ENCODE results near the gene MAP3K4. TPM values are rescaled to one million over a fixed set of nuclear protein-coding genes. Genes with fewer than 3 reads are reported as not detected.

Gene MAP3K4
- total and polyA plus RNA-seq, 2 of the 8 experiments (the other 6 are each of a cell fraction or from before 2014, with no cell fraction given) = 16.6 to 51.6 TPM

GRCh38 chr6:161111261-161111660, 119.7 kb downstream of the MAP3K4 start:
- Histone ChIP-seq H4K91ac (replicated peaks; ENCODE audit: insufficient read length, low read length) (no peak overlapping the region), H3K4ac (replicated peaks; ENCODE audit: insufficient read length, low read depth, low read length) (no peak overlapping the region), H3K23me2 (ENCODE audit: low read depth, low read length) (no peaks in the 10 kb centered on the region), H2BK12ac (ENCODE audit: low read depth, low read length) (no peak overlapping the region), H3K9ac (replicated peaks in 1 of 4; ENCODE audit: extremely low read depth in 1 of 4, low read depth in 3 of 4, low read length in 3 of 4) (no peak overlapping the region), H3K14ac (ENCODE audit: insufficient read length) (no peak overlapping the region), H2AK5ac (ENCODE audit: low read depth, low read length) (no peak overlapping the region), H3K9me3 (ENCODE audit: insufficient read depth in 2 of 2, low read depth in 1 of 2, low read length in 1 of 2) (no peaks in the 10 kb centered on the region), H3K4me2 (ENCODE audit: insufficient read depth in 1 of 2, low read depth in 2 of 2, low read length in 2 of 2) (no peak overlapping the region), H3K36me3 (ENCODE audit: control insufficient read depth in 2 of 4, insufficient read depth in 4 of 4, low read length in 3 of 4) (peaks cover 22 to 80% (median 59%) of the 10 kb centered on the region in 4 experiments), H3K27me3 (replicated peaks in 1 of 4; ENCODE audit: control insufficient read depth in 3 of 4, extremely low read depth in 1 of 4, insufficient read depth in 3 of 4, low read length in 3 of 4) (no peaks in the 10 kb centered on the region), H3K23ac (ENCODE audit: insufficient read length) (no peak overlapping the region), H2BK120ac (replicated peaks; ENCODE audit: low read depth, low read length) (no peak overlapping the region), H3K4me3 (ENCODE audit: extremely low read depth in 1 of 4, insufficient read depth in 2 of 4, low read depth in 3 of 4, low read length in 4 of 4) (no peak overlapping the region), H2BK20ac (ENCODE audit: low read length) (no peak overlapping the region), H3K18ac (ENCODE audit: extremely low read depth, low read length) (no peak overlapping the region), H4K5ac (ENCODE audit: insufficient read length, low read depth, low read length) (no peak overlapping the region), H2AFZ (ENCODE audit: low read length) (no peak overlapping the region), H2BK5ac (ENCODE audit: low read depth, low read length) (no peak overlapping the region), H3K4me1 (replicated peaks in 1 of 4; ENCODE audit: control insufficient read depth in 3 of 4, insufficient read depth in 4 of 4, low read length in 3 of 4) (no peaks in the 10 kb centered on the region), H3K56ac (replicated peaks; ENCODE audit: insufficient read length, low read depth, low read length) (no peak overlapping the region), H3K79me2 (ENCODE audit: control insufficient read depth in 1 of 2, insufficient read depth in 2 of 2, low read length in 2 of 2) (no peaks in the 10 kb centered on the region), H4K20me1 (replicated peaks in 1 of 2; ENCODE audit: control insufficient read depth in 1 of 2, insufficient read depth in 2 of 2, low read length in 2 of 2) (no peaks in the 10 kb centered on the region), H4K8ac (ENCODE audit: extremely low read depth, insufficient read depth, low read length) (no peak overlapping the region), H3K27ac (ENCODE audit: low read depth, low read length) (no peak overlapping the region), H2BK15ac (ENCODE audit: low read length) (no peak overlapping the region), H3K79me1 (ENCODE audit: low read depth, low read length) (no peaks in the 10 kb centered on the region)
- ChIA-PET CTCF (ENCODE audit: partially characterized antibody) (interaction anchor here (1.5 to 3.5 kb wide), 3 partner anchors 28 to 261 kb away, joined by 3 to 26 read pairs (median 7); no protein-coding TSS in a partner anchor), POLR2A (ENCODE audit: partially characterized antibody) (no interaction called here)
- FAIRE-seq (no peak), DNase-seq (ENCODE audit: low read depth in 1 of 2, low spot score in 2 of 2) (no peak)
- TF ChIP-seq ASH2L (IDR thresholded peaks at IDR 0.05; ENCODE audit: low read length) (no peak), KDM5A (IDR thresholded peaks at IDR 0.05; ENCODE audit: low read length) (no peak), MAFK (IDR thresholded peaks at IDR 0.05; ENCODE audit: low read depth, low read length) (no peak), RFX5 (IDR thresholded peaks at IDR 0.05; ENCODE audit: borderline replicate concordance, low read depth, low read length) (no peak)
- WGBS, 2 experiments (ENCODE audit: extremely low coverage in 1 of 2, insufficient coverage in 1 of 2, insufficient read length in 1 of 2, insufficient replicate concordance in 2 of 2, low coverage in 1 of 2, low lambda C conversion rate in 2 of 2, missing lambda C conversion rate in 1 of 2) = 94% methylated on average over 4 of the region's 4 CpGs; no CpG with 5 or more reads in 1 of the 2 experiments
